NCI-H128 (cell line): Measurements from ENCODE around the gene SOCS7.

ENCODE experiments used
- DNase-seq: peaks from one replicate; lab custom pipeline; 2025; ENCODE audit not compliant: unreplicated experiment; lab: John Stamatoyannopoulos, UW

Gene SOCS7

GRCh38 chr17:38419508-38419981 is 67.9 kb downstream of the SOCS7 start:
- no peak for DNase-seq

- DNase-seq, result no peak
Observed at GRCh38 chr17:38420518-38420917, 68.9 kb downstream of the SOCS7 start.

- no peak for DNase-seq
Observed at GRCh38 chr17:38421171-38421841, 69.7 kb downstream of the SOCS7 start.

GRCh38 chr17:38421871-38422827 is 70.5 kb downstream of the SOCS7 start:
- DNase-seq, result no peak

- no peak for DNase-seq
Observed at GRCh38 chr17:38424297-38424972, 72.8 kb downstream of the SOCS7 start.

GRCh38 chr17:38425031-38425430 is 73.4 kb downstream of the SOCS7 start:
- no peak for DNase-seq

GRCh38 chr17:38425744-38426143 is 74.1 kb downstream of the SOCS7 start:
- no peak for DNase-seq

- no peak for DNase-seq
Observed at GRCh38 chr17:38426441-38426840, 74.8 kb downstream of the SOCS7 start.

GRCh38 chr17:38427160-38427949 is 75.7 kb downstream of the SOCS7 start:
- DNase-seq, result no peak

GRCh38 chr17:38428112-38428642 is 76.5 kb downstream of the SOCS7 start, which contains the start of gene ARHGAP23:
Gene ARHGAP23, plus strand, starts transcription at chr17:38428464. Its CDS starts 22 bp downstream, at chr17:38428486.
- no peak for DNase-seq

GRCh38 chr17:38428643-38429371 is 77.2 kb downstream of the SOCS7 start:
- DNase-seq, result no peak

- no peak for DNase-seq
Observed at GRCh38 chr17:38429476-38430100, 77.9 kb downstream of the SOCS7 start.

- no peak for DNase-seq
Observed at GRCh38 chr17:38430316-38430715, 78.7 kb downstream of the SOCS7 start.

- no peak for DNase-seq
Observed at GRCh38 chr17:38430822-38431221, 79.2 kb downstream of the SOCS7 start.

- no peak for DNase-seq
Observed at GRCh38 chr17:38431346-38432145, 79.9 kb downstream of the SOCS7 start.

GRCh38 chr17:38434178-38434665 is 82.6 kb downstream of the SOCS7 start:
- DNase-seq, result no peak

- no peak for DNase-seq
Observed at GRCh38 chr17:38435795-38436194, 84.2 kb downstream of the SOCS7 start.

- no peak for DNase-seq
Observed at GRCh38 chr17:38436386-38436785, 84.7 kb downstream of the SOCS7 start.
